WERI-Rb-1 (cell line): ENCODE measurements around the gene INS.

Source experiments
- DNase-seq: peaks from one replicate; pipeline ENCODE4 v3.0.0-alpha.2; 2020
- H3K27ac ChIP-seq: fragments of 250-450 bp; sonication (Bioruptor Pico); 2 replicates; pipeline ENCODE4 v1.5.1; 2020; ENCODE audit warnings: mild to moderate bottlenecking, moderate library complexity
- H3K27me3 ChIP-seq: fragments of 250-450 bp; sonication (Bioruptor Pico); 2 replicates; pipeline ENCODE4 v1.5.1; 2021; ENCODE audit warnings: mild to moderate bottlenecking, low read depth, moderate library complexity; ENCODE audit not compliant: insufficient read depth, severe bottlenecking
- H3K36me3 ChIP-seq: fragments of 250-450 bp; sonication (Bioruptor Pico); 2 replicates; pipeline ENCODE4 v1.5.1; 2020; ENCODE audit warnings: mild to moderate bottlenecking, moderate library complexity
- H3K4me3 ChIP-seq: 2 replicates; pipeline ENCODE4 v1.5.1; 2011; ENCODE audit warnings: low read depth, mild to moderate bottlenecking, control low read depth, low read length
- H3K9me3 ChIP-seq: fragments of 250-450 bp; sonication (Bioruptor Pico); 2 replicates; pipeline ENCODE4 v1.5.1; 2021; ENCODE audit warnings: mild to moderate bottlenecking, moderate library complexity; ENCODE audit not compliant: severe bottlenecking
- CTCF ChIP-seq: IDR thresholded peaks from 2 replicates; pipeline ENCODE4 v1.5.1; 2011; ENCODE audit warnings: low read depth, mild to moderate bottlenecking, control low read depth, inconsistent platforms, low read length

Gene INS

GRCh38 chr11:2185324-2186085 is 24.5 kb upstream of the INS start:
- DNase-seq = no peak
- H3K9me3 ChIP-seq = no peaks in the 10 kb centered on the region
- H3K4me3 ChIP-seq = no peak overlapping the region
- no peaks in the 10 kb centered on the region for H3K36me3 ChIP-seq
- H3K27me3 ChIP-seq = peaks cover 2% of the 10 kb centered on the region
- H3K27ac ChIP-seq = no peak overlapping the region
- no peak for TF ChIP-seq CTCF

- DNase-seq = no peak
- Histone ChIP-seq H3K9me3 (no peaks in the 10 kb centered on the region), H3K27me3 (peaks cover 2% of the 10 kb centered on the region), H3K36me3 (no peaks in the 10 kb centered on the region), H3K27ac (no peak overlapping the region), H3K4me3 (no peak overlapping the region)
- TF ChIP-seq CTCF = no peak
Measured at GRCh38 chr11:2182692-2183474, 21.9 kb upstream of the INS start.

- TF ChIP-seq CTCF = no peak
- Histone ChIP-seq H3K36me3 (no peaks in the 10 kb centered on the region), H3K27ac (no peak overlapping the region), H3K9me3 (no peaks in the 10 kb centered on the region), H3K4me3 (no peak overlapping the region), H3K27me3 (peaks cover 2% of the 10 kb centered on the region)
- no peak for DNase-seq
Measured at GRCh38 chr11:2182075-2182474, 21.1 kb upstream of the INS start.

- TF ChIP-seq CTCF = no peak
- Histone ChIP-seq H3K27ac (no peak overlapping the region), H3K27me3 (peaks cover under 1% of the 10 kb centered on the region), H3K4me3 (no peak overlapping the region), H3K36me3 (no peaks in the 10 kb centered on the region), H3K9me3 (no peaks in the 10 kb centered on the region)
- DNase-seq = peak; percentile 61
Measured at GRCh38 chr11:2180789-2181370, 19.9 kb upstream of the INS start.

GRCh38 chr11:2180347-2180746 is 19.3 kb upstream of the INS start:
- no peak overlapping the region for H3K4me3 ChIP-seq
- no peak overlapping the region for H3K27ac ChIP-seq
- no peaks in the 10 kb centered on the region for H3K27me3 ChIP-seq

More at GRCh38 chr11:2180347-2180746, 19.3 kb upstream of the INS start:
- no peak for TF ChIP-seq CTCF
- Histone ChIP-seq H3K9me3 (no peaks in the 10 kb centered on the region), H3K36me3 (no peaks in the 10 kb centered on the region)
- DNase-seq = no peak
